Pons (tissue), 1 donor: ENCODE measurements around the gene CPEB1.

Source experiments
- DNase-seq: peaks from one replicate; pipeline ENCODE4 v3.0.0-alpha.2; 2016; ENCODE audit warnings: low spot score

CPEB1 gene

DNA sequence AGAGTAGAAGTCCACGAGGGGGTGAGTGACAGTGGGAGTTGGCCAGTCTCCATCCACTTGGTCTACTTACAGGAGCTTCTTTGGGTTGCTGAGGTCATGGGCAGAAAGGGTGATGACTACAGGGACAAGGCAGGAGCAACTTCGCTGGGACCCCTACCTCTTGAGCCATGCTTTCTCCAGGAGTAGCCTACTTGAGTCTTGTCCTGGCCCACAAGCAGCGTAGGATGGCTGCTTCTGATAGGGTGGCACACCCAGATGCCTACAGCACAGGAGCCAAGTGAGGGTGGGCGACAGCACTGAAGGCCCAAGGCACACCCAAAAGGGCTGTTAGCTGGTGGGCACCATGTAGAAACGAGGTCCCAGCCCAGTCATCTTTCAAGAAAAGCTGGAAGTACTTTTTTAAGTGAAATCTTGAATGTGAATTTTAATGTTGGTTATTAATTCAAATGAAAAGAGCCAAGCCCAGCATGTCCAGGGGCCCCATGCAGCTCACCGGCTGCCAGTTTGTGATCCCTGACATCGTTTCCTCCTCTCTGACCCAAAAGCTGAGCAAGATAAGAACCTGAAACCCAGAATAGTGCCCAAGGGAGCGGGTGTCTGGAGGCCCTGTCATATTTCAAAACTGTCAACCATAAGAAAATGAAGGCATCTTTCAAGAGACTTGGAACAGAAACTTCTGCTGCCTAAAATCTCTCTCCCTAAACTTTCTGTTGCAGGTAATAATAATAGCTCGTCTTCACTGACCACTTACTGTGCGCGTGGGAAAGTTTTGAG, 2.2 kb upstream of the CPEB1 start:
- DNase-seq: peak; percentile 31

GRCh38 chr15:82648257-82649103, 1.3 kb upstream of the CPEB1 start:
- DNase-seq: peak; percentile 60

DNA sequence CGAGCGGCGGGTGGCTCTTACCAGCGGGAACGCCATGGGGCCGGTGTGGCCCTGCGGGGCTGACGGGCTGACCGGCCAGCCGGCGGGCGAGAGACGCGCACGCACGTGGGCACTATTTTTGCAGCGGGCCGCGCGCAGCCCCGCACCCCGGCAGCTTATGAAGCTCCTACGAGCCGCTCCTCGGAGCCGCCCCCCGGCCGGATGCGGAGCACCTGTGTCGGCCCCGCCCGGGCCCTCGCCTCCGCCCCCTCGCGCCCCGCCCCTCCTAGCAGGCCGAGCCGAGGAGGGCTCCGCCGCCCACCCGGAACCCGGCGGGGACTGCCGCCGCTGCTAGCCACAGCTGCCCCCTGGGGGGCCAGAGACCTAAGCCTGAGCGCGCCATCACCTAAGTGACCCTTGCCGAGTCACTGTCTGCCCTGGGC, 683 bp upstream of the CPEB1 start:
- no peak for DNase-seq

GRCh38 chr15:82646250-82647044, 716 bp downstream of the CPEB1 start:
- DNase-seq: peak; percentile 31

- DNase-seq: peak; percentile 35
Observed at GRCh38 chr15:82644967-82645852, 2.0 kb downstream of the CPEB1 start.

DNA sequence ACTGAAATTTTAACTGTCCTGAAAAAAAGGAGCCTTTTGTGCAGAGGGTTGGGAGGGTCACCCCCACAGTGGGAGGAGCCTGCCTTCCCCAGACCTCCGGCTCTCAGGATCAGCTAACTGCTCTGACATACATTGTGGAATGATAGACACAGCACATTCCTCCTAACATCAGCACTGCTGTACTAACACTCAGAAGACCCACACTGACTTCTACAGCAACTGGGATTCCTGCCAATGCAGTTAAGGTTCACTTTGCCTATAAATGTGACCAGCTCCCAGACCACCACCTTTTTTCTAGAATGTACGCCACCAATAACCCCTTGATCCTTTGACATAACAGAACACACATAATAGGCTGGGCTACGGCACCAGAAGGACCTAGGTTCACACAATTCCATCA, 3.2 kb downstream of the CPEB1 start:
- DNase-seq: peak; percentile 35

- DNase-seq: no peak
Observed at GRCh38 chr15:82642656-82643055, 4.5 kb downstream of the CPEB1 start.

- DNase-seq: no peak
Observed at GRCh38 chr15:82641129-82641798, 5.9 kb downstream of the CPEB1 start.

DNA sequence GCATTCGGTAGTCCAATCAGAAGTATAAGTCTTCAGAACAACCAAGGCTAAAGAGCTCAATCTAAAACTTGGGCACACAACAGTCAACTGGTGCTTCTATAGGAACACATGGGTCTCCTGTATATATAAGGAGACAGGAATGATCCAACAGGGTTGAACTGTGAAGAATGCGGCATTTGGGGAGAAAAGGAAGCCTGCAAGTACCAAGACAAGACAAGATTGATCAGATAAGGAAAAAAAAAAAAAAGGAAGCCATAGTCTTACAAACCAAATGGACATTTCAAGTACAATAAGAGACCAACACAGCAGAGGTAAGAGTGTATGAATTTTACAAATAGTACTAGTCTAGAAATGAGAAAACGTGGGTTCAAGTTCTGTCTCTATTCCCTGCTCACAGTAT, 6.5 kb downstream of the CPEB1 start:
- no peak for DNase-seq

DNA sequence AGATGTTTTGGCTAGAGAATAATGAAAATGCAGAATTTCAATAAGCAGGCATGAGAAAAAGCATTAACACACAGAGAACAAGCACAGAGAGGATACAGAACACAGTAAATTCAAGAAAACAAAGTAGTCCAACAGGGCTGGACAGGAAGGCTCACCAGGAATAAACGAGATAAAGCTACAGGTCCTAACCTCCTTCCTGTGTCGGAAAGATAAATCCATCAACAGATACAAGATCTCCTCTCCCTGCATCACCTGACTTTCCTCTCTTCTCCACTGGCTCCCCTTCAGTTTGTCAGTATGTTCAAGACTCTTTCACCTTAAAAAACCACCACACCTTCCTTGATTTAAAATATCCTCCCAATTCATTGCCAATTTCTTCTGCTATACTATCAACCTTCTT, 11.4 kb downstream of the CPEB1 start:
- no peak for DNase-seq

GRCh38 chr15:82630033-82630432, 17.1 kb downstream of the CPEB1 start:
- DNase-seq: no peak

DNA sequence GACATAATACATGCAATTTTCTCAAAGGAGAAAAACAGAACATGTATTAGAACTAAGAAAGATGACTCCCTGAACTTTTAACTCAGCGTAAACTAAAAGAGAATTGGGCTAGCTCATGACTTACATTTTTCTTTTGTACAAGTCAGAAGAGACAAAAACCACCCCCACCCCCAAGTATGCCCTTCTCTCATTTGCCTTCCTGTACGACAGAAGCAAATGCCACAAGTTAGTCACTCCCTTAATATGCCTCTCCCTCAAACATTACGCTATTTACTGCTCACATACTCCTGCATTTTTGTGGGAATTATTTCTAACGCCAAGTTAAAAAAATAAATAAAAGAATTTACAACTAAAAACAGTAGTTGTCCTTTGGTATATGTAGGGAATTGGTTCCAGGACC, 22.0 kb downstream of the CPEB1 start:
- DNase-seq: no peak

DNA sequence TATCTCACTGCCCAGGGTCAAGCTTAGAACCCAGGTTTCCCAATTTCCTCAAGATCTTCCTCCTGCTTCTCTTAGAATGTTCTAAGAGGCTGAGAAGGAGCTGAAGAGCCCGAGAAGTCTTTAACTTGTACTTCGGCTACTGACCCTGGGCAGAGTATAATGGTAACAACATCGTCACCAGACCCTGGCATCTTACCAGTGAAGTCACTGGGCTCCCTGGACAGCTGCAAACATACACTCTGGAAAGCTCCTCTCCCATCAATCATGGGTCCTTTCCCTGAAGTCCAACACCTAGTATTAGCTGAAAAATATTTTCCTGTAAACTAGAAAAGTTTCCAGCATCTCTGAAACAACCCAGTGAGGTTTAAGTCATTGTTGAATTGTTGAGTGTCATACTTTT, 22.7 kb downstream of the CPEB1 start:
- DNase-seq: no peak

DNA sequence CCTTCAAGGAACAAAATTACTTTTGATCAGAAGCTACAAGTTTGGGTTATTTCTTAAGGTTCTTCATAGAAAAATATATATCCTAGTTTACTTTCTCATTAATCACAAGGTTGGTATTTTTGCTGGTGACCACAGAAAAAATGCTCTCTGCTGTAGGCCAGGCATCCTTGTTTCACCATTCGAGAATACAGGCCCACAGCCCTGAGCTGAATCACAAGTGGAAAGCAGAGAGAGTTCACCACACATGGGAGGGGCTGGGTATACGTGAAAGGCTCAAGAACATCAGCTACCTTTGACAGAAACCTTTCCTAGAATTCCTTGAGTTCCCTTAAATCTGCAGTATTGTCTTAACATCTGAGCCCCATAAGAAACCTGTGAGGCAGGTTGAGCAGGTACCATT, 23.2 kb downstream of the CPEB1 start:
- no peak for DNase-seq

DNA sequence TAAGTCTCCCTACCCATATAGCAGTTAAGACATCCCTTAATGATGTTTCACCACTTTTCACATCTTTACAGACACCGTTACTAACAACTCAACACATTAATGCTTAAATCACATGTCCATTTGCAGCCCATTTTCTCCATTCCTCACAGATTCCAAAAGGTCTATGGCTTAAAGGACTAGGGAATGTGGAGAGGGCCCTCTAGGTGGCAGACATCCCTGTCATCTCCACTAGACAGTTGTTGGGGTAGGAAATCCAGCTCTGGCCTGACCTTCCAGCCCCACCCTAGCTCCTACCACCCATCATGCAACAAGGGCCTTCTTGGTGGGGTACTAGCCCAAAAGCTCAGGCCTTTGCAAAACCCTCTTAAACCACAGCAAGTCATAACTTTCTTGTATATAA, 25.2 kb downstream of the CPEB1 start:
- DNase-seq: no peak

- no peak for DNase-seq
Observed at GRCh38 chr15:82613747-82614146, 33.4 kb downstream of the CPEB1 start.

DNA sequence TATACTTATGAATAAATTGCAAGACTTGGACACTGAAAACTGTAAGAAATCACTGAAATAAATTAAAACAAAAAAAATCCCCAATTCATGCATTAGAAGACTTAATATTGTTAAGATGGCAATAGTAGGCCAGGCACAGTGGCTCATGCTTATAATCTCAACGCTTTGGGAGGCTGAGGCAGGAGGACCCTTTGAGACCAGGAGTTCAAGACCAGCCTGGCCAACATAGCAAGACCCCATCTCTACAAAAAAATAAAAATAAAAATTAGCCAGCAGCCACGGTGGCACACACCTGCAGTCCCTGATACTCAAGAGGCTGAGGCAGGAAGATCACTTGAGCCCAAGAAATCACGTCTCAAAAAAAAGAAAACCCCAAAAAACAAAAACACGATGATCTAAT, 35.8 kb downstream of the CPEB1 start:
- DNase-seq: no peak

GRCh38 chr15:82602195-82602594, 45.0 kb downstream of the CPEB1 start:
- DNase-seq: no peak

DNA sequence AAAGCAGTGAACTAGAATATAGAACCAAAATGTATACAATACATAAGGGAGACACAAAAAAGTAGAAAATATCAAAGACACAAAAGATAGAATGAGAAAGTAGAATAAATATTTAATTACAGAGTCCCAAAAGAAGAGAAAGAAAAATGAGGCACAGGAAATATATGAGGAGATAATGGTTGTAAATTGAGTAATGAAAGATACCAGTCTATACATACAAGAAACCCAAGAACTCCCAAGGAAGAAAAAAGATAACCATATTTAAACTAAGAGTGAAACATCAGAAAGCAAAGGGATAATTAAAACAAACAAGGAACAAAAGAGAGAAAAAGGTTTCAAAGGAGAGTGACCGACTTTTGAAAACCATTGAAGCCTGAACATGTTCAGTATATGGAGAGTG, 47.3 kb downstream of the CPEB1 start:
- no peak for DNase-seq

GRCh38 chr15:82597815-82598214, 49.3 kb downstream of the CPEB1 start:
- no peak for DNase-seq

DNA sequence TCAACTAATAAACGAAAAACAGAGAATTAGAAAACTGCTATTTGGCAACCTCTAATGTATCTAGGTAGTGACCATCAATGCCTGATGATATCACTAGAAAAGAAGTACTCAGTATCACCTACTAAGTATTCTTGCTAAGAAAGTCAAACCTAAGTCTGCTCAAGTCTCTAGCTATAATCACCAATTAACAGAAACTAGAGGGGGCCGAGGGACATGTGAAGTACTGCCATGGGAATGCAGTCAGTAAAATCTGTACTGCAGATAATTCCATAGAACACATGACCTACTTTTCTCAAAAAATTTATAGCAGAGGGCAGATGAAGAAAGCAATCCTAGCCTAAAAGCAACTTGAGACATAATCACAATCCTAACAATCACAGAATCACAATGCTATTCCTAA, 51.4 kb downstream of the CPEB1 start:
- DNase-seq: no peak
